Tibial nerve (tissue), 4 donors: ENCODE data around the gene CISD2.

Experiments used
- EP300 ChIP-seq, 2 donors: sonication (generic); formaldehyde crosslinking; IDR thresholded peaks; one replicate each; pipeline ENCODE4 v1.6.1; 2017; ENCODE audit warnings: antibody characterized with exemption in 2 of 2, mild to moderate bottlenecking in 1 of 2
- POLR2A ChIP-seq, 2 donors: fragments of 450-650 bp; IDR thresholded peaks; one replicate each; pipeline ENCODE4 v1.6.1; 2017; ENCODE audit warnings: antibody characterized with exemption in 2 of 2, mild to moderate bottlenecking in 2 of 2, moderate library complexity in 2 of 2
- TF ChIP-seq, protein P1 (sequence below), 5 experiments: fragments of 200-600 bp in 3 of 5; fragments of 450-650 bp in 2 of 5; sonication (generic) in 3 of 5; IDR thresholded peaks; one replicate each; pipeline ENCODE4 v1.5.1; 2016 to 2019; ENCODE audit warnings: antibody characterized with exemption in 5 of 5, mild to moderate bottlenecking in 3 of 5, moderate library complexity in 2 of 5

DNA sequence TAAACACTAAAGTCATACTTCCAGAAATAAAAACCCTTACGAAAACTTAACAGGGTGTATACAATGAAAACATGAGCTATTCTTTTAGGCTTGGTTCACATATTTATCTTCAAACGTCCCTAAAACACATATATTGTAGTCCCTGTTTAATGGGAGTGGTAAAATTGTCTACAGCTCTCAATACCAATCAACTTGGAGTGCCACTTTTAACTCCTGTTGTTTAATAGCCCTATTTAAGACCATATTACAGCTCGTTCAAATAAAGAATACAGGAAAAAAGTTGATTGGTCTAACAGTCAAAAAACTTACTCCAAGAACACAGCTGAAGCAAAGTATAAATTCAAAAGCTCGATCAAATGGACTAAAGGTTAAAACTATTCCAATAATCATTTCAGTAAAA lies 45.3 kb upstream of the CISD2 start:
- TF ChIP-seq, protein P1, sequence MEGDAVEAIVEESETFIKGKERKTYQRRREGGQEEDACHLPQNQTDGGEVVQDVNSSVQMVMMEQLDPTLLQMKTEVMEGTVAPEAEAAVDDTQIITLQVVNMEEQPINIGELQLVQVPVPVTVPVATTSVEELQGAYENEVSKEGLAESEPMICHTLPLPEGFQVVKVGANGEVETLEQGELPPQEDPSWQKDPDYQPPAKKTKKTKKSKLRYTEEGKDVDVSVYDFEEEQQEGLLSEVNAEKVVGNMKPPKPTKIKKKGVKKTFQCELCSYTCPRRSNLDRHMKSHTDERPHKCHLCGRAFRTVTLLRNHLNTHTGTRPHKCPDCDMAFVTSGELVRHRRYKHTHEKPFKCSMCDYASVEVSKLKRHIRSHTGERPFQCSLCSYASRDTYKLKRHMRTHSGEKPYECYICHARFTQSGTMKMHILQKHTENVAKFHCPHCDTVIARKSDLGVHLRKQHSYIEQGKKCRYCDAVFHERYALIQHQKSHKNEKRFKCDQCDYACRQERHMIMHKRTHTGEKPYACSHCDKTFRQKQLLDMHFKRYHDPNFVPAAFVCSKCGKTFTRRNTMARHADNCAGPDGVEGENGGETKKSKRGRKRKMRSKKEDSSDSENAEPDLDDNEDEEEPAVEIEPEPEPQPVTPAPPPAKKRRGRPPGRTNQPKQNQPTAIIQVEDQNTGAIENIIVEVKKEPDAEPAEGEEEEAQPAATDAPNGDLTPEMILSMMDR (IDR thresholded peaks at IDR 0.05): no peak
- TF ChIP-seq POLR2A (IDR thresholded peaks at IDR 0.05) (no peak), EP300 (IDR thresholded peaks at IDR 0.05) (no peak)
